GM12891 (cell line): ENCODE results near the gene C1orf53.

Experiments
- DNase-seq: peaks from one replicate; pipeline ENCODE4 v3.0.0; 2011; ENCODE audit warnings: low spot score; ENCODE audit not compliant: insufficient read length
- FAIRE-seq: peaks from 2 replicates; lab custom pipeline; 2011; peaks lifted over from hg19 to GRCh38; lab: Jason Lieb, UNC
- PAX5 ChIP-seq: IDR thresholded peaks from 2 replicates; pipeline ENCODE4 v1.6.1; 2011; ENCODE audit warnings: low read length, moderate library complexity, mild to moderate bottlenecking; ENCODE audit not compliant: insufficient read depth, severe bottlenecking
- POLR2A ChIP-seq: IDR thresholded peaks from 2 replicates; pipeline ENCODE4 v1.6.1; 2011; ENCODE audit warnings: low read depth, low read length, control low read depth
- POLR2AphosphoS5 ChIP-seq: IDR thresholded peaks from 2 replicates; pipeline ENCODE4 v1.6.1; 2011; ENCODE audit warnings: low read depth, low read length, control low read depth
- POU2F2 ChIP-seq: IDR thresholded peaks from 2 replicates; pipeline ENCODE4 v1.6.1; 2011; ENCODE audit warnings: low read depth, mild to moderate bottlenecking, control low read depth, low read length, moderate library complexity
- SPI1 ChIP-seq: IDR thresholded peaks from 2 replicates; pipeline ENCODE4 v1.6.1; 2011; ENCODE audit warnings: low read depth, low read length, control low read depth
- TAF1 ChIP-seq: IDR thresholded peaks from 2 replicates; pipeline ENCODE4 v1.6.1; 2011; ENCODE audit warnings: low read depth, low read length, control low read depth

C1orf53 gene

DNA sequence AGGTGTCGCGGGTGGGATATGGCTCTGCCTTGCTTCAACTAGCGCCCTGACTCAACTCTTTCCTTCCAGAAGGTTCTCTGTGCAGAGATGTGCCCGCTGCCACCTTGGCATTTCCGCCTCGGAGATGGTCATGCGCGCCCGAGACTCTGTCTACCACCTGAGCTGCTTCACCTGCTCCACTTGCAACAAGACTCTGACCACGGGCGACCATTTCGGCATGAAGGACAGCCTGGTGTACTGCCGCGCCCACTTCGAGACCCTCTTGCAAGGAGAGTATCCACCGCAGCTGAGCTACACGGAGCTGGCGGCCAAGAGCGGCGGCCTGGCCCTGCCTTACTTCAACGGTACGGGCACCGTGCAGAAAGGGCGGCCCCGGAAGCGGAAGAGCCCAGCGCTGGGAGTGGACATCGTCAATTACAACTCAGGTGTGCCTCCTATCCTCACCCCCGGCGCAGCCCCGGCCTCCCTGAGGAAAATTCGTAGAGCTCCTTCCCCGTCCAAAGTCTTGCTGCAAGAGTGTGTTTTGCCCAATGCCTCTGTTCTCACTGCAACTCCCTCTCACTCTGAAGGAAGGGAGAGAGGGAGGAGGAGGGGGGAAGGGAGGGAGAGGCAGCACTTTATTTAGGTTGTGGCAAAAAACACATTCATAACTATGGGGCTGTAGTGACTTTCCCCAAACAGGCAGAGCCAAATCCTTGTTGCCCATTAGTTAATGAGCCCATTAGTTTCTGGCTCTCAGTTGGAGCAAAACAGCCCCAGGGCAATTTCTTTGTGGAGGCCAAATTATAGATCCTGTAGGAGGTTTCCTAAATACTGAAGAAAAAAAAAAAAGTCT lies 19.0 kb downstream of the C1orf53 start:
- FAIRE-seq (no peak), DNase-seq (no peak)
- TF ChIP-seq TAF1 (no peak), POLR2AphosphoS5 (no peak), SPI1 (no peak), PAX5 (no peak), POLR2A (no peak), POU2F2 (no peak)

DNA sequence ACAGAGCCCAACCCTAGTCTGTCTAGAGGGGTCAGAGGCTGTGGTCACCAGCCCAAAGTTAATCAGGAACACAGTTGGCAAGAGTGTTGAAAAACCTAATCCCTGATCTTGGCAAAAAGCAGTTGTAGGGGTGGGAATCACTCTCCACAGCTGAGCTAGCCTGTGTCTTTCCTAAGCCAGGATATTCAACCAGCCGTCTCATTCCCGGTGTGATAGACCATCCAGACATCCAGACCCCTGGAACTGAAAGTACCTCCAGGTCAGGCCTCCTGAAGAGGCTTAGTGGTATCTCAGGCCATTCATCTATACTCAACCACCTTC lies 19.6 kb downstream of the C1orf53 start:
- TF ChIP-seq PAX5 (no peak), TAF1 (no peak), SPI1 (no peak), POLR2A (no peak), POU2F2 (no peak), POLR2AphosphoS5 (no peak)
- DNase-seq (no peak), FAIRE-seq (no peak)

DNA sequence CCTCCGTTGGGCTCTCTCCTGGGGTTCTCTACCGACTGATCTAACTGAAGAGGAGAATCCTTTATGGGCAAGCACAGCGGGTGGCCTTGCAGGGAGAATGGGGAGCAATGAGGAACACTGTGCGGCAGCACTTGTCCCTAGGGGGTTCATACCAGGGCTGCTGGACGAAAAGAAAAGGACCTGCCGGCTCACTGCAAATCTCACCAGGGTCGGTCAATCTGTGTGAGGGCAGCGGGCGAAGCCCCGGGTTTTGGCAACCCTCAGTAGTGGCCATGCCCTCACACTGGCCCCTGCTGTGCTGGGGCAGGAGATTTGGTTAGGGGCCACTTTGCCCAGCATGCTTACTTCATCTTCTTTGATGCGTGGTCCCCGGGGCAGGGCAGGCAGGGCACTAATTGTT lies 20.6 kb downstream of the C1orf53 start:
- DNase-seq: no peak
- FAIRE-seq: no peak
- no peak for TF ChIP-seq SPI1
- no peak for TF ChIP-seq POLR2AphosphoS5
- TF ChIP-seq POU2F2: no peak
- TF ChIP-seq PAX5: no peak
- no peak for TF ChIP-seq TAF1
- no peak for TF ChIP-seq POLR2A

DNA sequence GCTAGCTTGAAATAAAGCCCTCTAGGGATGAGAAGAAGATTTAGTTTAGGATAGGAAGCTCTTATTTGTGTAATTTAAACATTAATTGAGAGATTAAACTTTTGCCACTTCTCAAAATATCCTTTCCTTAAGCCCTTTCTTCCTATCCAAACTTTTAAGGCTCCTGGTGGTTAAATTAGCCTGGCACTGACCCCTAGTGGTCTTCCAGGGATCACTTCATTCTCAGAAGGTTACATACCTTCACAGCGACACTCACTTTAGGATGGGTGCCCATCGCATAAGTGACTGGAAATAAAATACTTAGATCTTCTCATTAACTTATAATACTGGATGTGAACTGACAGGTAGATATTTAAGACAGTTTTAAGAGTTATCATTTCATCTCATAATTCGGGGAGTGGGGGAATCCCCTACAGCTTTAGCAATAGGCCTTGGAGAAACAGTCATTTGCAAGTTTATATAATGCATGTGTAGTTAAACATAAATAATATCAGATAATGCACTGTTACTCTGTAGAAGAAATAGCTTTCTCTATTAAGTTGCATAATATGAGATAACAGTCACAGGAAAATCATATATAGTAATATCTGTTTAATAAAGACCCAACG lies 22.2 kb downstream of the C1orf53 start:
- no peak for DNase-seq
- TF ChIP-seq POLR2AphosphoS5: no peak
- no peak for TF ChIP-seq PAX5
- no peak for TF ChIP-seq POU2F2
- no peak for TF ChIP-seq POLR2A
- TF ChIP-seq TAF1: no peak
- no peak for TF ChIP-seq SPI1
- FAIRE-seq: no peak

DNA sequence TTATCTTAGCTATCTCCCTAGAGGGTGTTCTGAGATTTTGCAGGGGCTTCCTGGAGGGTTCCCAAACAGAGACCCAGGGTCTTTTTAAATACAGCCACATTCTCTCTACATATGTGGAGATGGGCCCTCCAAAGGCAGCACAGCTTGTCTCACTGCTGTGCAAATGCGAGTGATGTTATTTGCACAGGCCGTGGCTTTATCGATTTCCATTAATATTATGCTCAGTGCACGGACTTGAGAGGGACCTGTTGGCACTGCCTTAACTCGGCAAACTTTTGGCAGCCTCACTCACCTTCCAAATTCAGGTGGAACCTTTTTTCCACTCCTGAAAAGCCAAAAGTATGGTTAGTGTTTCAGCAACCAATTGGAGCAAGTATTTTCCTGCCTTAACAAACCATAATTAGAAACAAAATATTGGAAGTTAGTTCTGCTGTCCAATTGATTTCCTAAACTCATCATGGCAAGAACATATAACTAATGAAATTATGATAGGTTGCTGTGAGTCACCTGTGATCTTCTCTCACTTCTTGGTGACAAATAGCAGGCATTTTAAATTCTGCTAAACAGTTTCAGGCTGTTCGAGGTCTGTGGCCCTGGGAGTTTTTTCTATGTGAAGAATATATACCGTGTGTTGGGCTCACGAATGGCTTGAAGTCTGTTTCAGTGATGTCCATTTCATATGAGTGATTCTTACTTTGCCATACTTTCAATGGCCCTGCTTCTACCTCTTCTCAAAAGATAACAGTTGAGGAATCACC lies 25.7 kb downstream of the C1orf53 start:
- TF ChIP-seq SPI1 (no peak), POLR2A (no peak), POU2F2 (no peak), PAX5 (no peak), POLR2AphosphoS5 (no peak), TAF1 (no peak)
- DNase-seq (no peak), FAIRE-seq (no peak)

DNA sequence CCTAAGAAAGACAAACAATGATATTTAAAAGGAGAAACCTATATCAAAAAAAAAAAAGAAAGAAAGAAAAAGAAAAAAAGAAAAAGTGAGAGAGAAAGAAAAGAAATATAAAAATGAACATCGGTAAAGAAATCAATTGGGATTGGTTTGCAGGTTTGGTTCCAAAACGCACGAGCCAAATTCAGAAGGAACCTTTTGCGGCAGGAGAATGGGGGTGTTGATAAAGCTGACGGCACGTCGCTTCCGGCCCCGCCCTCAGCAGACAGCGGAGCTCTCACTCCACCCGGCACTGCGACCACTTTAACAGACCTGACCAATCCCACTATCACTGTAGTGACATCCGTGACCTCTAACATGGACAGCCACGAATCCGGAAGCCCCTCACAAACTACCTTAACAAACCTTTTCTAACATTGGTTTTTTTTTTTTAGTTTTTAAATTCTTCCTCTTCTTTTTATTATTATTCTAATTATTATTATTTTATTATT lies 26.5 kb downstream of the C1orf53 start:
- peak; percentile 88 for FAIRE-seq
- DNase-seq: no peak
- TF ChIP-seq PAX5 (no peak), POU2F2 (no peak), TAF1 (no peak), POLR2AphosphoS5 (no peak)

DNA sequence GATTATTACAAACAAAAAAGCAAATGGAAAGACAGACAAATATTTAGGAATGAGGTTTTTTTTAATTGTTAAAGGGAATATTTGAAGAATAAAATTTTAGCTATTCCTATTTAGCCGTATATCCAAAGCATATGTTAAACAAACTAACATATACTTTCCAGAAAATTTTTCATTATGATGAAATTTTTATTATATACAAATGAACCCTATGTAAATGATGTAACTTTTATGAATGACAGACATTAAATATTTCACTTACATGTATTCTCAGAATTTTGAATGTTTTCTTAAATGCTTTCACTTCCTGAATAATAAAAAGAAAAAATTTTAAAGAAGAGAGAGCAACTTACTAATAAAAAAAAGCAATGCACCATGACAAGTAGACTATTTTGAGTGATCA lies 30.6 kb downstream of the C1orf53 start:
- TF ChIP-seq POLR2A (no peak), TAF1 (no peak), POU2F2 (no peak), PAX5 (no peak), POLR2AphosphoS5 (no peak), SPI1 (no peak)
- no peak for DNase-seq
- no peak for FAIRE-seq

DNA sequence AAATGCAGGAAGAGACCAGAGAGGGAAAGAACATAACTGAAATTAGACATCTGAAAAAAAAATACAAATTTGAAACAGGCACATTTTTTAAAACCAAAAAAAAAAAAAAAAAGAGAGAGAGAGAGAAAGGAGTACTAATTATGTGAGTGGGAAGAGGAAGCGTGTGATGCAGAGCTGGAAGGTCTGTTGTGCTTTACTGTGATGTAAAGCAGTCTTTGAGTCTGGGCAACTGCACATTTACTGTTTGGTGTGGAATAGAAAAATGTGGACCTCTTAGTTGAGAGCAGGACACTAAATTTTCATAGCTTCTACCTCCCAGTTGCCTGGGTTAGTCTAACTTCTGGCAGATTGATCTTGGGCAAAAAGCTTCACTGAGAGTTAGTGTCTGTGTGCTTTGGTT lies 31.2 kb downstream of the C1orf53 start:
- no peak for TF ChIP-seq POLR2A
- FAIRE-seq: no peak

DNA sequence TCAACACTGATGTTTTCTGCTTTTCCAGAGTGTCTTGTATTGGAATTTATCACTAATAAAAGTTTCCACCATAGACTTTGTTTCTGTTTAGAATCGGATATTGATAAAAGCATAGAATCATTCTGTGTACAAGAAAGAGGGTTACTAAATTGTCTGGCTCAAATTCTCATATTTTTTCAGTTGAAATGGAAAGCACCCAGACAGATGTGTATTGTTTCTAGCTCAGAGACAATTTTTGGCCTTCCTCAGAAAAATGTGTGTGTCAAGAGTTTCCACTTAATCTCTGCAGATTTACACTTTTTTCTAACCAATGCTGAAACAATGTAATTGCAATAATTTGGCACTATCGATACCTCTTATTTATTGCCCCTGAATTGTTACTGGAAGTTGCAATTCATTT lies 35.0 kb downstream of the C1orf53 start:
- no peak for FAIRE-seq
- no peak for DNase-seq
- TF ChIP-seq TAF1 (no peak), SPI1 (no peak), PAX5 (no peak), POLR2AphosphoS5 (no peak), POLR2A (no peak), POU2F2 (no peak)

More for the DNA sequence above, 31.2 kb downstream of the C1orf53 start:
- DNase-seq: no peak
